ENCODE results near the gene CHST14. TPM values are rescaled to one million over a fixed set of nuclear protein-coding genes. Genes with fewer than 3 reads are reported as not detected.
"Not testable (repeated sequence)": the region's sequence is repeated elsewhere in the genome, so short reads cannot be mapped to it uniquely, and the experiment has no call there.

The CHST14 gene
- polyA plus RNA-seq, 1 experiment: 19.8 TPM

DNA sequence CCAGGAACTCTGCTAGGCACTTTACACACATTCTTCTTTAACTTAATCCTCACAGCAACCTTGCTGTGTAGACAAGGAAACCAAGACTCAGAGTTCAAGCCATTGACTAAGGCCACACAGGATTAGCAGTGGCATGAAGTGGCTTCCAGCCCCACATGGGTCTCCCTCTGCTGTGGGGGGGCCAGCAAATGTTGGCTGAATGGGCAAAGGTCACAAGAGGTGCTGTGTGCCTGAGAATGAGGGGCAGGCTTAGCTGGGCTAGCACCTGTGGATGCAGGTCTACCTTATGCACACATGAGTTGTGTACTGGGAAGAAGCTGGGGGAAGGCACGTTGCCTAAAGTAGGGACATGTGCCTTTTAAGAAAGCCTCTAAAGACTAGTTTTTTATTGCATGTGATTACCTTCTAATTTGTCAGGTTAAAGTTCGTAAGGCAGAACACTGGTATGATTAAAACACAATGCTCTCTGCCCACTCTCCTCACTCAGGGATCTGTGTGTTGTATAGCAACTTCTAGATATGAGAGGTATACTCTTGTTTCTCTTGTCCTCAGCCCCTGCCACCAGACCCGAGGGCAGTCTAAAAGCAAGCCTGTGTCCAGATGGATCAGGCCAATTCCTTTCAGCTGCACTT lies 19.1 kb upstream of the CHST14 start:
- CTCF ChIA-PET: interaction anchor here (0.6 to 1.5 kb wide), 3 partner anchors 56 to 740 kb away, joined by 4 to 5 read pairs (median 5); no protein-coding TSS in a partner anchor
- TF ChIP-seq, protein P1, sequence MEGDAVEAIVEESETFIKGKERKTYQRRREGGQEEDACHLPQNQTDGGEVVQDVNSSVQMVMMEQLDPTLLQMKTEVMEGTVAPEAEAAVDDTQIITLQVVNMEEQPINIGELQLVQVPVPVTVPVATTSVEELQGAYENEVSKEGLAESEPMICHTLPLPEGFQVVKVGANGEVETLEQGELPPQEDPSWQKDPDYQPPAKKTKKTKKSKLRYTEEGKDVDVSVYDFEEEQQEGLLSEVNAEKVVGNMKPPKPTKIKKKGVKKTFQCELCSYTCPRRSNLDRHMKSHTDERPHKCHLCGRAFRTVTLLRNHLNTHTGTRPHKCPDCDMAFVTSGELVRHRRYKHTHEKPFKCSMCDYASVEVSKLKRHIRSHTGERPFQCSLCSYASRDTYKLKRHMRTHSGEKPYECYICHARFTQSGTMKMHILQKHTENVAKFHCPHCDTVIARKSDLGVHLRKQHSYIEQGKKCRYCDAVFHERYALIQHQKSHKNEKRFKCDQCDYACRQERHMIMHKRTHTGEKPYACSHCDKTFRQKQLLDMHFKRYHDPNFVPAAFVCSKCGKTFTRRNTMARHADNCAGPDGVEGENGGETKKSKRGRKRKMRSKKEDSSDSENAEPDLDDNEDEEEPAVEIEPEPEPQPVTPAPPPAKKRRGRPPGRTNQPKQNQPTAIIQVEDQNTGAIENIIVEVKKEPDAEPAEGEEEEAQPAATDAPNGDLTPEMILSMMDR (IDR thresholded peaks at IDR 0.05; ENCODE audit: low read depth, low read length): no peak

GRCh38 chr15:40452296-40453090 lies 18.3 kb upstream of the CHST14 start:
- DNase-seq (ENCODE audit: low read depth, low spot score): no peak
- CTCF ChIA-PET: no interaction called here
- Histone ChIP-seq H3K27ac (ENCODE audit: low read depth, low read length) (no peak overlapping the region), H3K4me3 (ENCODE audit: low read depth, low read length) (no peak overlapping the region), H3K9me3 (ENCODE audit: control insufficient read depth, insufficient read depth, low read length) (no peaks in the 10 kb centered on the region), H3K27me3 (ENCODE audit: control insufficient read depth, insufficient read depth, low read length) (no peaks in the 10 kb centered on the region)
- TF ChIP-seq, protein P1 (IDR thresholded peaks at IDR 0.05; ENCODE audit: low read depth, low read length): no peak
- POLR2A ChIA-PET: interaction anchor here (0.5 to 0.7 kb wide), 2 partner anchors 12 to 137 kb away, joined by 3 read pairs; partner anchors contain the start of gene BAHD1

More for the DNA sequence above, 19.1 kb upstream of the CHST14 start:
- POLR2A ChIA-PET: no interaction called here
- no peak for DNase-seq (ENCODE audit: low read depth, low spot score)
- Histone ChIP-seq H3K9me3 (ENCODE audit: control insufficient read depth, insufficient read depth, low read length) (no peaks in the 10 kb centered on the region), H3K27me3 (ENCODE audit: control insufficient read depth, insufficient read depth, low read length) (no peaks in the 10 kb centered on the region), H3K4me3 (ENCODE audit: low read depth, low read length) (no peak overlapping the region), H3K27ac (ENCODE audit: low read depth, low read length) (no peak overlapping the region)

- peak overlapping the region; percentile 11 for H3K27ac ChIP-seq (ENCODE audit: low read depth, low read length)
- CTCF ChIA-PET; H3K9me3 ChIP-seq (ENCODE audit: control insufficient read depth, insufficient read depth, low read length); H3K4me3 ChIP-seq (ENCODE audit: low read depth, low read length); POLR2A ChIA-PET; H3K27me3 ChIP-seq (ENCODE audit: control insufficient read depth, insufficient read depth, low read length); DNase-seq (ENCODE audit: low read depth, low spot score): not testable (repeated sequence)
Observed at GRCh38 chr15:40453941-40454340, 16.8 kb upstream of the CHST14 start.

DNA sequence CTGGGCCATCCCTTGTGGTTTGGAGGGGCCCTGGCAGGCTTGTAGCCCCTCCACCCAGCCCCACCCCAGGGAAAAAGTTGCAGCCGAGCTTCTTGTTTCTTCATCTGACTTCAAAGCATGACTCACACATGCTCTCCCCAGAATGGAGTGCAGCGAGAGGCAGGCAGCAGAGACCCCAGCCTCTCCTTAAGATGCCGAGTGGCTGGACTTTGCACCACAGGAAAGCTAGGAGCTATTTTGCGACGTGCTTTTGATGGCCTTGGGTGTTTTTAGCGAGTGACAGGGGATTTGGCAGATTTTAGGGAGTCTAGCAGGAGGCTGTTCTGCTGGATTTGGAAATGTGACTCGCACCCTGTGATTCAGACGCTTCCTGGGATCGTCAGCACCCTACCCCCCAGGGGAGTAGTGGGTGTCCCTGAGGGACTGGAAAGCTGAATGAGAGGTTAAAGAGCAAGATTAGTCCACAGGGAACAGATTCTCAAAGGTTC lies 15.8 kb upstream of the CHST14 start:
- H3K9me3 ChIP-seq (ENCODE audit: control insufficient read depth, insufficient read depth, low read length): no peaks in the 10 kb centered on the region; the same call in 1 of the 2 replicates
- H3K27ac ChIP-seq (ENCODE audit: low read depth, low read length): peak overlapping the region; percentile 39
- DNase-seq (ENCODE audit: low read depth, low spot score): no peak
- ChIA-PET POLR2A (interaction anchor here (0.6 to 0.8 kb wide), 2 partner anchors 9 to 34 kb away, joined by 3 read pairs; no protein-coding TSS in a partner anchor), CTCF (no interaction called here)
- TF ChIP-seq, protein P1 (IDR thresholded peaks at IDR 0.05; ENCODE audit: low read depth, low read length): no peak
- H3K4me3 ChIP-seq (ENCODE audit: low read depth, low read length): no peak overlapping the region
- H3K27me3 ChIP-seq (ENCODE audit: control insufficient read depth, insufficient read depth, low read length): no peaks in the 10 kb centered on the region

GRCh38 chr15:40456299-40456712 lies 14.5 kb upstream of the CHST14 start:
- ChIA-PET POLR2A (no interaction called here), CTCF (no interaction called here)
- Histone ChIP-seq H3K9me3 (ENCODE audit: control insufficient read depth, insufficient read depth, low read length) (no peaks in the 10 kb centered on the region; the same call in 1 of the 2 replicates), H3K27me3 (ENCODE audit: control insufficient read depth, insufficient read depth, low read length) (no peaks in the 10 kb centered on the region), H3K4me3 (ENCODE audit: low read depth, low read length) (no peak overlapping the region), H3K27ac (ENCODE audit: low read depth, low read length) (no peak overlapping the region)
- TF ChIP-seq, protein P1 (IDR thresholded peaks at IDR 0.05; ENCODE audit: low read depth, low read length): no peak
- no peak for DNase-seq (ENCODE audit: low read depth, low spot score)

All from AG04450 (cell line).